NOMO-1 (cell line): ENCODE data around the gene ZBP1.

ENCODE experiments used
- DNase-seq, 2 experiments: peaks; one replicate each; lab custom pipeline; 2025; ENCODE audit not compliant: unreplicated experiment in 2 of 2; lab: John Stamatoyannopoulos, UW

The ZBP1 gene

DNA sequence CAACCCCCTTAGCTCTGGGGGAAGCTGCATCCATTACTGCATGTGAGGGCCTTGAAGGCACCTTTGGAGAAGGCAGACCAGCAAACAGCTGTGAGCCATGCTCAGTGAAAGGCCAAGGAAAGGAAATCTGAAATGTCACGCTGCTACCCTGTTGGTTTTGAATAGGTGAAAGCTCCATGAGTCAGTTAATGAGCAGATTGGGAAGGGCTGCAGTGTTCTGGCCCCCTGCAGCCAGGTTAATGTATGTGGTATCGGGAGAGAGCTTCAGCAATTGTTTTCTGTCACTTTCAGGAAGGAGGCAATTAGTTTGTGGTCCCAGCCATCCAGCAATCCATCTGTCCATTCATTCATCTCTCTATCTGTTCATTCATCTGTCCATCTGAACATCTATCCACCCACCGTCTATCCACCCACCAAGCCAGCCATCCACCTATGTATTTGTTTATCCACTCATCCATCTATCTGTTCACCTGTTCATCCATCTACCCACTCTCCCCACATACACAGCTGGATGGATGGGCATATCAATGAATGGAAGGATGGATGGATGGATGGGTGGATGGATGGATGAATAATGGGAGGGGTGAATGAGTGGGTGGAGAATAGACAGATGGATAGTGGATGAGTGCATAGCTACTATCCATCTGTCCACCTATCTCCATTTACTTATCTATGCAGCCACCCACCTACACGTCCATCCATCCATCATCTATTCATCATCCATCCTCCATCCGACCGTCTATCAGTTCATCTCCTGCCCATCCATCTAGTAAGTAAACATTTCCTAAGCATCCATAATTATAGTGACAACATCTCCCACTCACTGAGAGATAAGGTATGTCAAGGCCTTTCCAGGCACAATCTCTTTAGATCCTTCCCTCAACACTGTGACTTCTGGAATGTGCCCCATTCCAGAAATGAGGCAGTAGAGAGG lies 43.3 kb downstream of the ZBP1 start:
- no peak for DNase-seq

DNA sequence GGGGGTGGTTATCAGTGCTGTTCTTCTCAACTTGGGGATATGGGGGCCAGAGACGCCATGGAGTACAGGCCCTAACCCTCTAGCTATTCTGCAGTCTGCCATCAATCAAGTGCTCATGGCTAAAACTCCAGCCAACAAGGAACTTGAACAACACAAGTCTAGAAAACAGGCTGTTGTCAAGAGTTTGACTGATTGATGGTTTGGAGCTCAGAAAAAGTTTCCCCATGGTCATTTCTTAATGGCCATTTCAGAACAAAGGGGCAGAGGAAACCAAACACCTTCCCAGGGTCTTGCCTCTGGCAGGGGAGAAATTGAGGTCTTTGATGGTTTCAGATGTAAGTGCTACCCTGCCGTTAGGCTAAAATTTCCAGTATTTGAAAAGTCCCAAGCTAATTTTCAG lies 44.2 kb downstream of the ZBP1 start:
- no peak for DNase-seq

GRCh38 chr20:57574954-57575353 lies 45.3 kb downstream of the ZBP1 start:
- no peak for DNase-seq

GRCh38 chr20:57573894-57574293 lies 46.3 kb downstream of the ZBP1 start:
- DNase-seq, result no peak

DNA sequence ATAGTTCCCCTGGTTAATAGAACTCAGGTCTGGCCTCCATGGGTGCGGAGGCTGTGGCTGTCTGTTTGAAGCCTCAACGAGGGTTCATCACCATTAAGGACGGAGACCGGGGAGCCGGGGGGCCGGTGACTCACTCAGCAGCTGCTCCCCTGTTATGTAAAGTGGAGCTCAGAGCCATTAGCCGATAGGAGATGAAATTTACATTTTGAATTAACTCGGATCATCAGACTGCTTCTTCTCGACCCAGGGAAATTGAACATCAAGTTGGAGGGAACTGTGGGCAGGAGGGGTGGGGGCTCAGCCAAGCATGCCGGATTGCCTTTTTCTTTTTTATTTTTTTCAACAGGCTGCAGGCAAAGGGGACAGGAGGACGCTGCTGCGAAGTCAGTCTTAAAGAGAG lies 47.0 kb downstream of the ZBP1 start:
- DNase-seq, result no peak

DNA sequence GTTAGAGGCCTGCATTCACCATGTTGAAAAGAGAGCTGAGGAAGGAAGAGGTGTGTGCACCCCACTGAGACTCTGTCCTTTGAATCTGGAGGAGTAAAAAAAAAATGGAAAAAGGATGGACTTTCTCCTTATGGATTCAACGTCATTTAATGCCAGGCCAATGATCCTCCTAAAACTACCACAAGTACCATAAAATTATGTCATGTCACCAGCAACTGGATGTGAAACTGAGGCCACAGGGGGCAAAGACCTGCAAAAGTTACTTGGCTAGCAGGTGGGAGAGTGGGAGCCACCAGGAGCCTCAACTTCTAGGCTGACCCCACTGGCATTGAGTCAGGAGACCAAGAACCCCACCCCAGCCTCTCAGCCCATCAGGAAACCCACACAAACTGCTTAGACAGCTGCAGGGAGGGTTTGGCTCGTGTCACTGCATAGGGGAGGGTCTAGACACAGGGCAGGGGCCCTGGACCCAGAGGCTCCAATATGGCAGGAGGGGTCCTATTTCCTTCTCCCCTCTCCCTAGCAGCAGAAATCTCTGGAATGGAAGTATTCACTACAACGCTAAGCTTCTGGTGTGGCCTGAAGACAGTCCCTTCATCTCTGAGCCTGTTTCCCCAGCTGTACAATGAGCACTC lies 48.3 kb downstream of the ZBP1 start:
- no peak for DNase-seq

DNA sequence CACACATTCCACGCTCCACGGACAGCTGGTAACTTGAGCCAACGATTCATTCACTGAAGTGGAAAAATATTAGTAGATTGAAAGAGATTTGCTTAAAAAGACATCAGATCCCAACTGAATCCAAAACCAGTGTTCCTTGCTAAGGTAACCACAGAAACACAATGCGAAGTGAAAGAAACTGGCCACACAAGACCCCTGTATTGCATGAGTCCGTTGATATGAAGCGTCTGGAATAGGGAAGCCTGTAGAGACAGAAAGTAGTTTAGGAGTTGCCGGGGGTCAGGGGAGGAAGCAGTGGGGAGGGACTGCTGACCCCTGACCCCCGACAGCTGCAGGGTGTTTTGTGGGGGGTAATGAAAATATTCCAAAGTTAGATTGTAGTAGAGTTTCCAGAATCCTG lies 49.3 kb downstream of the ZBP1 start:
- DNase-seq, result no peak

DNA sequence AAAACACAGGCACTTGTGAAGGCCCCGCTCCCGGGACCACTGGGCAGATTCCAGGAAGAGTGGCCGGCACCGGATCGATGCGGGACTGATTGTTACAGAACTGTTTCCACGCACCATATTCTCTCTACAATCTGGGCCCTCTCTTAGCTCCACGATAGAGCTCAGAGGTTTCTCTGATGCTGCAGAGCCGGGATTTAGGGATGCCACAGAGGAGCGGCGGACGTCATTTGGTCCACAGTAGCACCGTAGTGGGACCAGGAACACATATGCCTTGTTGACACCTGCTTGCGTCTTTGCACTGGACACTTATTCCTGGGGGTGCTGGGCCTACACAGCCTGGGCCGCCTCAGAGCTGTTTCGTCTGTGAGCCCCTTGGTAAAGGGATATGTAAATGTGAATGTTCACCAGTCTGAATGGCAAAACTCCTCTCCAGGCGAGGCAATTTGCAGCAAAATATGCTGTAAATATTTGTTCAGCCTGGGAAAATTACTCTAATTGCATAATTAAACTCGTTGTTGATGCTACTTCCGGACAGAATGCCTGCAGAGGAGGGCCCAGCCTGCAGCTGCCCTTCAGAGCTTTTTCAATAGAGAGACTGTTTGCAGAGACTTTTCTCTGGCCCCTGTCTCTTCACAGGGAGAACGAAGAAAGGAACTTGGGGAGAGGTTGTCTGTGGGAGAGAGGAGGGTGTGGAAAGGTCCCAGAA lies 49.9 kb downstream of the ZBP1 start:
- DNase-seq, result no peak

DNA sequence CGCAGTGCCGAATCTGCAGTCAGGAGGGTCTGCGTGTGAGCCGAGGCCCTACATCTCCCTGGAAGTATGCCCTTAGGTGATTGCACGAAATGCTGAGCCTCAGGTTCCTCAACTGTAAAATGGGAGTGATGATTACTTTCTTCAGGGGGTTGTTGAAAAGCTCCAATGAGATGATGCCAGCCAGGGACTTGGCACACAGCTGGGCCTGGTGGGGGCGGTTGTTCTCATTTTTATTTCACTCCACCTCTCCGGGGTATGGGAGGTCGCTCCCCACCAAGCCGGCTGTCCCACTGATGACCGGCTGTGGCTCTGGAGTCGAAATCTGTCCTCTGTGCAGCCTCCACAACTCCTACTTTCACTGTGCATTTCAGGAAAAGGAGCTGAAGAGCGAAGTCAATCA lies 51.3 kb downstream of the ZBP1 start:
- no peak for DNase-seq

GRCh38 chr20:57568088-57568896 lies 51.9 kb downstream of the ZBP1 start:
- DNase-seq, result no peak

DNA sequence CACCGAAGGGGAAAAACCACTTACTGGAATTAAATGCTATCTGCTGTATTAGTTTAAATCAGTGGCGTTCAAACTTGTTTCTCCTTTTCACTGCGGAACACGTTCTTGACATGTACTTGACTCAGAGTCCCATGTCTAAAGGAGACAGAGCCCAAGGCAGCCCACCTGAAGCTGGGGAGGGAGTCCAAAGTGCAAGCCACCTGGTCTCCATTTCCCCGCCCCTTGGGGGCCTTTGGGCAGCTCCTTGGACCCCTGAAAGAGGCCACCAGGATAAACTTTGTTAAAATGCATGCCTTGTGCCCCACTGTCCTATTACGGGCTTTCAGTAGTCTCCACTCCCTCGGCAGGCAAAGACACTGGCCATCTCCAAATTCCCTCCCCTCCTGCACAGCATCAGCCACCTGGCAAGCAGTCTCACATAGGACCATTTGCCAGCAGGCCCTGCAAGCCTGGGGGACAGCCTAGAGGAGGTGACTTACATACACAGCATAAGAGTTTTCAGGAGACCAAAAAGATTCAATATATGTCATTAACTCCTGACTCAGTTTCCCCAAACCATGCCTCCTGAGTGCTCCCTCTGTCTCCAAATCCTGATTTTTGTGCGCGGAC lies 52.7 kb downstream of the ZBP1 start:
- no peak for DNase-seq

- DNase-seq, result no peak
Observed at GRCh38 chr20:57566803-57567459, 53.3 kb downstream of the ZBP1 start.

- no peak for DNase-seq
Observed at GRCh38 chr20:57566399-57566798, 53.8 kb downstream of the ZBP1 start.

DNA sequence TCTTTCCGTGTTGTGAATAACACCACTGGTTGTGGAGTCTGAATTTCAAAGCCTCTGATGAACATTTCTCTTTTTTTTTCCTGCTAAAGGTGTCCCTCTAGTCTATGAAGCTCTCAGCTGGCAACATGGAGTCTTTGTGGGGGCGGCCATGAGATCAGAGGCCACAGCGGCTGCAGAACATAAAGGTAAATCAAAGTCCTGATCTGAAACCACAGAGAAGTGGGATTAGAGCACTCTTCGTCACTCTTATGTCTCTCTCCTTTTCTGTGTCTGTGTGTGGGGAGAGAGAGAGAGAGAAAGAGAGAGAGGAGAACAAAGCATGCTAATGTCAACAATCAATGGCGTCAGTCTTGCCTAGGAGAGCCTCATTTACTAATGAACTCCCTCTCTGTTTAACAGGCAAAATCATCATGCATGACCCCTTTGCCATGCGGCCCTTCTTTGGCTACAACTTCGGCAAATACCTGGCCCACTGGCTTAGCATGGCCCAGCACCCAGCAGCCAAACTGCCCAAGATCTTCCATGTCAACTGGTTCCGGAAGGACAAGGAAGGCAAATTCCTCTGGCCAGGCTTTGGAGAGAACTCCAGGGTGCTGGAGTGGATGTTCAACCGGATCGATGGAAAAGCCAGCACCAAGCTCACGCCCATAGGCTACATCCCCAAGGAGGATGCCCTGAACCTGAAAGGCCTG lies 55.1 kb downstream of the ZBP1 start:
- no peak for DNase-seq

DNA sequence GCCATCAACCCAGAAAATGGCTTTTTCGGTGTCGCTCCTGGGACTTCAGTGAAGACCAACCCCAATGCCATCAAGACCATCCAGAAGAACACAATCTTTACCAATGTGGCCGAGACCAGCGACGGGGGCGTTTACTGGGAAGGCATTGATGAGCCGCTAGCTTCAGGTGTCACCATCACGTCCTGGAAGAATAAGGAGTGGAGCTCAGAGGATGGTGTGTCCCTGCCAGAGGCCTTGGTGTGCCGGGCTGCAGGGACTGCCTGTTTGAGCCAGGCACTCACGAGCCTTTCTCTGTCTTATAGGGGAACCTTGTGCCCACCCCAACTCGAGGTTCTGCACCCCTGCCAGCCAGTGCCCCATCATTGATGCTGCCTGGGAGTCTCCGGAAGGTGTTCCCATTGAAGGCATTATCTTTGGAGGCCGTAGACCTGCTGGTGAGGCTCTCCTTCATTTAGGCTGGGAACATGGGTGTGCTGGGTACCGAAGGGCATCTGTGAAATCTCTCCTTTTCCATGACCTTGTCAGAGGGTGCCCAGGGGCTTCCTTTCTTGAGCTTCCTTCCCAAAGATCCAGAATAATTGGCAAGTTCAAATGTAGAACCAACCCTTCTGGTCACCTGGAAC lies 55.9 kb downstream of the ZBP1 start:
- DNase-seq, result no peak

- DNase-seq, result no peak
Observed at GRCh38 chr20:57563522-57563921, 56.7 kb downstream of the ZBP1 start.

- DNase-seq, result no peak
Observed at GRCh38 chr20:57562541-57563465, 57.4 kb downstream of the ZBP1 start.
